HG03558 (cell line): Measurements from ENCODE around the gene TMEM245.
A peak's percentile ranks its signal among the peaks of the same experiment; 100 is the strongest.
"Not testable (repeated sequence)": the region's sequence is repeated elsewhere in the genome, so short reads cannot be mapped to it uniquely, and the experiment has no call there.

Source experiments
- ATAC-seq: cut with Tn5 transposase; IDR thresholded peaks from one replicate; pipeline ENCODE4 v1.9.1; 2021; ENCODE audit warnings: moderate number of reproducible peaks; ENCODE audit not compliant: unreplicated experiment; ENCODE audit errors: extremely low read depth

Gene TMEM245

GRCh38 chr9:109012009-109012875 is 107.5 kb downstream of the TMEM245 start:
- no peak for ATAC-seq

GRCh38 chr9:109011231-109011671 is 108.5 kb downstream of the TMEM245 start:
- ATAC-seq, result no peak

GRCh38 chr9:109010746-109011145 is 109.0 kb downstream of the TMEM245 start:
- peak; percentile 32 for ATAC-seq

- no peak for ATAC-seq
Measured at GRCh38 chr9:109005678-109006077, 114.1 kb downstream of the TMEM245 start.

GRCh38 chr9:109003116-109003515 is 116.6 kb downstream of the TMEM245 start:
- ATAC-seq, result no peak

- no peak for ATAC-seq
Measured at GRCh38 chr9:109002141-109002540, 117.6 kb downstream of the TMEM245 start.

GRCh38 chr9:109001275-109001676 is 118.5 kb downstream of the TMEM245 start:
- no peak for ATAC-seq

- no peak for ATAC-seq
Measured at GRCh38 chr9:108997112-108997511, 122.6 kb downstream of the TMEM245 start.

- ATAC-seq, result no peak
Measured at GRCh38 chr9:108996643-108997042, 123.1 kb downstream of the TMEM245 start.

- no peak for ATAC-seq
Measured at GRCh38 chr9:108994695-108995094, 125.1 kb downstream of the TMEM245 start.

- ATAC-seq, result no peak
Measured at GRCh38 chr9:108991479-108991878, 128.3 kb downstream of the TMEM245 start.

- ATAC-seq, result no peak
Measured at GRCh38 chr9:108983885-108984284, 135.9 kb downstream of the TMEM245 start.

- ATAC-seq, result no peak
Measured at GRCh38 chr9:108980893-108981292, 138.9 kb downstream of the TMEM245 start.

- no peak for ATAC-seq
Measured at GRCh38 chr9:108978205-108978604, 141.5 kb downstream of the TMEM245 start.

GRCh38 chr9:108973895-108974294 is 145.9 kb downstream of the TMEM245 start:
- ATAC-seq, result no peak

- no peak for ATAC-seq
Measured at GRCh38 chr9:108972626-108973209, 147.0 kb downstream of the TMEM245 start.

- ATAC-seq, result no peak
Measured at GRCh38 chr9:108972186-108972585, 147.6 kb downstream of the TMEM245 start.

GRCh38 chr9:108971392-108971791 is 148.4 kb downstream of the TMEM245 start:
- not testable (repeated sequence) for ATAC-seq

GRCh38 chr9:108967916-108968315 is 151.8 kb downstream of the TMEM245 start:
- no peak for ATAC-seq
